NCI-H1105 (cell line): ENCODE data around the gene PRPF38A.

Experiments
- DNase-seq: peaks from one replicate; lab custom pipeline; 2025; lab: John Stamatoyannopoulos, UW

Gene PRPF38A

DNA sequence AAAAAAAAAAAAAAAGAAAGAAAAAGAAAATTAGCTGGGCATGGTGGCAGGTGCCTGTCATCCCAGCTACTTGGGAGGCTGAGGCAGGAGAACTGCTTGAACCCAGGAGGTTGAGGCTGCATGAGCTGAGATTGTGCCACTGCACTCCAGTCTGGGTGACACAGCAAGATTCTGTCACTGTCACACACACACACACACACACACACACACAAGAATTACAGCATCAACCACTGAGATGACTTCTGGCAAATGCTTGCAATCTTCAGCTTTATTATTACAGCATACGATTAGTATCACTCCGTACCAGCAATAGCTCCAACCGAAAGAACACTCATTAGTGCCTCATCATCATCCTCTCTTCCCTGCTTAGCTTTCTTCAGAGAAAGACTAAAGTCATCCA is 4.8 kb upstream of the PRPF38A start:
- no peak for DNase-seq

DNA sequence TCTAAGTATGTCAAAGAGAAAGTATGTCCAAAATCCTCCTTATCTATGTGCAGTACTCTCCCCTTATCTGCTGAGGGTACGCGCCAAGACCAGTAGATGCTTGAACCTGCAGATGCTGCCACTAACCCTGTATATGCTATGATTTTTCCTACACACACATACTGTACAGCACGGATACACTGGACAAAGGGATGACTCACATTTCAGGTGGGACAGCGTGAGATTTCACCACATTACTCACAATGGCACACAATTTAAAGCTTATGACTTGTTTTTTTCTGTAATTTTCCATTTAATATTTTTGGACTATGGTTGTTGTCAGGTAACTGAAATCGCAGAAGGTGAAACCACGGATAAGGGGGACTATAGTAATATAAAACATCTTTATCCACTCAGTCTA is 4.3 kb upstream of the PRPF38A start:
- no peak for DNase-seq

DNA sequence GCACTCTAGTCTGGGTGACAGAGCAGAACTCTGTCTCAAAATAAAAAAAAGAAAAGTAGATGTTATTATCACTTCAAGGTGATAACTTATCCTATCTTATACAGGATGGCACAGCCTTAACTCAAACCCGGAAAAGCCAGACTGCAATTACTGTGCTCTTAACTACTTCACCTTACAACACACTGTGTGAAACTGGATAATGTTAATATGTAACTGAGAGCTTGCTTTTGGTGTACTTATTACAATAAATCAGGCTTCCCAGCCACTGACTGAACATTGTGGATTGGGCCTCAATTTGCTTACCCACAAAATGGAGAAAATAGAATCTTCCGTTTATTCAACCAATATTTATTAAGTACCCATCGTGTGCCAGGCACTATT is 1.6 kb upstream of the PRPF38A start:
- DNase-seq = no peak

DNA sequence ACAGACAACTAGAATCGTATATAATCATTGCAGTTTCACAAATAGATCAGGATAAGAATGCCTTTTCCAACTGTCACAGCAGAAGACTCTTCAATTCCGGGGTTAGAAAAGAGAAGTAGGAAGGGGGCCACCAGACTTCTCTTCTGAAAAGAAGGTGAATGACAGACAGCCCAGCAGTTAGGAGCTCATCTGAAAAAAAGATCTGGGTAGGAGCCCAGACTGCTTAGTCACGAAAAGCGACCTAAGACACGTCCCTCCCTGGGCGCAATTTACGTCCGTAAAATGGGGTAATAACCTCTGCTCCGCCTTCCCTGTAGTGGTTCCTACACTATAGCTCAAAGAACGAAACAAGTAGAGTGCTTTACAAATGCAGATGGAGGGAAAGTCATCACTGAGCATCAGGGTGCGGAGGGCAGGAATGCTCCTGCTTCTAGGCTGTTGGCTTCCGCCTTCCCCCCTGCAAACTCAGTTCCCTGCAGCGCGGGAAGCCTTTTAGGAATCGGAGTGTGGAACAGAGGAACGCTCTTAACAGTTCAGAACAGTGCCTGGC is 761 bp upstream of the PRPF38A start:
- peak; percentile 51 for DNase-seq

DNA sequence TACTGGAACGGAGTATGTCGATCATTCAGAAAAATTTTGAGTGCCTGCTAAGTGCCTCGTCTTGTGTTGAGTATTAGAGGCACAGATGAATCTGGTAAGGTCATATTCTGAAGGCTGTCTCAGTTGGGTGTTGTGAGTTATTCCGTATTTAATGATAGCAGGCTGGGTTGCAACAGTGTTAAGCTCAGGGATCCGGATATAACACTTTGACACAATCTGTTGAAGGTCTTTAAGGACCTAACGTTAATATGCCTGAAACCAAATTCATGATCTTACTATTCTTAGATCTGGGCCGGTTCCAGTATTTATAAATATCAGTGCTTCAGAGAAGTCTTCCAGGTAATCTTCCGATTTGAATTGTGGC is 555 bp downstream of the PRPF38A start:
- no peak for DNase-seq

DNA sequence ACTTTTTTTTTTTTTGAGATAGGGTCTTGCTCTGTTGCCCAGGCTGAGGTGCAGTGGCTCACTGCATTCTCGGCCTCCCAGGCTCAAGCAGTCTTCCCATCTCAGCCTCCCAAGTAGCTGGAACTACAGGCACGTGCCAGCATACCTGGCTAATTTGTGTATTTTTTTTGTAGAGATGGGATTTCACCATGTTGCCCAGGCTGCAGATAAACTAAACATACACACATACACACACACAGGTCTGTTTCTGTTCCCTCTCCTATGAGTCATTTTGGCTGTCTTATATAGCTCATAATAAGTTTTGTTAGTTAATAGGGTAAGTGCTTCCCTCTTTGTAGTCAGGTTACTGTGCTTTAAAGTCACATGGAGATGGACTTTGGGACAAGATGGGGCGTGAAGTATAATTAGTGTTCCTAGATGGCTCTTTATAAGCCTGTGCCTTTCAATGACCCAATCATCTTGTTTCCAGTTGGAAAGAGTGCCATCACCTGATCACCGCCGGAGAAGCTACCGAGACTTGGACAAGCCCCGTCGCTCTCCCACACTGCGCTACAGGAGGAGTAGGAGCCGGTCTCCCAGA is 9.1 kb downstream of the PRPF38A start:
- DNase-seq = no peak

DNA sequence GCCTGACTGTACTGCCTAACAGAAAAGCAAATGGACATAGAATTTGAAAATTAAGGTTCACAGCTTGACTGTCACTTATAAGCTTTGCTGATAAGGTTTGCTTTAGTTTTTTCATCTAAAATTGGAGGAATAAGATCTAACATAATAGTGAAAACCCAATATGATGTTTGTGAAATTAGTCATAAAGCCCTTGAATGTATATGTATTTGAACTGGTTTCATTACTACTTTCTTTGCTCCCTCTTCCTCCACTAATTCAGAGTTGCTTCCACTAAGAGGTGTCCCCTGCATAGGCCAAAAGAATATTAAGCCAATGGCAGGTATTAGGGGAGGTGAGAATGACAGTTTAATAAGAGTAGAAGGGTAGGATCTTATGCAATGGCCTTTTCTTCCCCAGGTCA is 10.5 kb downstream of the PRPF38A start:
- no peak for DNase-seq

DNA sequence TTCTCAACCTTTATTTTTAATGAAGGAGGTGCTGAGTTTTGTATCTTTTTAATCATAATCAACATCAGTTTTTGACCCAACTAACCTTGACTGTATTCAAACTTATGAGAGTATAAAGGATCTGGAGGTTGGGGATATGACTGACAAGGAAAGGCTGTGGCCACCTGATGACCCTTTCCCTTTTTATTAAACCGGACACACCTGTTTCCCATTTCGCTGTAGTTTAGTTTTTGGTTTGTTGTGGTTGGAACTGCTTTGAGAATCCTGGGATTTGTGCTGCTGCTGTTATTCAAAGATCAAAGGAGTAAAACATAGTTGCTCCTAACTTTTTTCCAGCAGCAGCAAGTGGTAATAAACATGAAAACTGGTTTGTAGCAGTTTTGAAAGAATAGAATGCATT is 12.4 kb downstream of the PRPF38A start:
- DNase-seq = no peak

DNA sequence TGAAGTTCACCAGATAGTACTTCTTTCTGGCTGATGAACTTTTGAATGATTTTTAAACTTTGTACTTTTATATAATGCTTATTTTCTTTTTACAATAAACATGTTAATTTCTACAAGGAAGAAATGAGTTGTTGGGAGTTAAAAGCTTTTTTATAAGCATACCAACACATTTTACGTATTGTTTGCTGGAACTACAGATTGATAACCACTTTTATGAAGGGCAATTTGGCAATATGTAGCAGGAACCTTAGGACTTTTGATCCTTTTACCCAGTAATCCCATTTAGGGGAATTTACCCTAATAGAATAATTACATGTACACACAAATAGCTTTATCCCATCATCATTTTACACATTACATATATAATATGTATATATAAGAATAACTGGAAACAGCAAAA is 16.3 kb downstream of the PRPF38A start:
- no peak for DNase-seq

DNA sequence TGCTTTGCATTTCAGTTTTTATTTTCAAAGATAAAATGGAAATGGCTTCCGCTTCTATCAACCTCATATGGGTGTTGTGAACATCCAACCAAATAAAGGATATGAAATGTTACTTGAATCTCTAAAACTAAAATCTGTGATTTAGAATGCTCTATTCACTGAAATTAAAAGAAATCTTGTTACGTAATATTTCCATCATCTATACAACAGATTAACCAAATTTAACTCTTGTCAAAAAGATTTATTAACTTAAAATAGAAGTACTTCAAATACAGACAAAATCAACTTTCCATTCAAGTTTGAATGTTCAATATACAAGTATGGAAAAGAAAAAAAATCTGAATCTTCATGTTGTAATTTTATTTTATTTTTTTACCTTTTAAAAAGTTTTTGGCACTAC is 18.7 kb downstream of the PRPF38A start:
- no peak for DNase-seq

DNA sequence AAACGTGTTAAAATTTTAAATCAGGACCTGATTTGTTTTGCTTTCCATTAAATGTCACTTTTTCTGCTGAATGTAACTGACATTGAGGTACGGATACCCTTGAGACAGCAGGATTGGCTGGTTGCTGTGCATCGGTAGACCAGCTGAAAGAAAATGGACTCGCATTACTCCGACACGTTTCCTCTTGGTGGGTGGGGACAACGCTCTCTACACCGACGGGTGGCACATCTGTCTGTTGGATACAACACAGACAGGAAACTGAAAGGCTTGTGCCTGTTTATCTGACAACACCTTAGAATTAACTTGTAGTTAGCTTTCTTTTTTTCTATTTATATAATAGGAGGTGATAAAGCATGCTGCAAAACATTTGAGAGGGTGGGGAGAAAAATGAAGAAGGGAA is 19.4 kb downstream of the PRPF38A start:
- DNase-seq = no peak

DNA sequence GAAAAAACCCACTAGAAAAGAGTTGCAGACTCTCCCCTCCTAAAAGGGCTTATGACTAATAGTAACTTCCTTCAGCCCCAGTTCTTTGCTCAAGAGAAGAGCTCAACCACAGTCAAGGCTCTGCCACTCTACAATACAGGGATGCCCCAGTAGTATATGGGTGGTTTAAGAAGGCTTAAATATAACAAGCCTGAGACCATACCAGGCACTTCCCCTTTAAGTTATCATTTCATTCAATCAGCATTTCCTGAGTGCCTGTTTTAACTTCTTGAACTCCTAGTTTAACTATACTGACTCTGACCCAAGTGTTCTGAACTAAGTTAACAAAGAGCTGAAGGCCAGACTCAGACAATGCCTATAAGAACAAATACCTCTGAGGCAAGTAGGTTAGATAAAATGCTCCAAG is 19.8 kb downstream of the PRPF38A start:
- DNase-seq = no peak

DNA sequence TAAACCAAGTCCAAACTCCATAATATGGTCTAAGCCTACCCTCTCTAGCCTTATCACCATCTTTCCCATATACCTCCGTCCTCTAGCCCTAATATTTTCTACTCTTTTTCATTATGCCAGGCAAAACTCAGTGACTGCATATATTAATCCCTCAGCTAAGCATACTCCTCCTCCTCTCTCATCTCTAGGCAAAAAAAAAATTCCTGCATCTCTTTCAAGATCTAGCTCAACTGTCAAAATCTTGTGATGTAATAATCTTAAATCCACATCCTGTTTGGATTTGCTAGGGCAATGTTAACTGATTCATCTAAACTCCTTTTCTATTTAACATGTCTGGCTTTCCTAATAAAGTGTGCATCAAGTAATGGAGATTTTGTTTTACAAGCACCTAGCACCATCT is 20.4 kb downstream of the PRPF38A start:
- no peak for DNase-seq

DNA sequence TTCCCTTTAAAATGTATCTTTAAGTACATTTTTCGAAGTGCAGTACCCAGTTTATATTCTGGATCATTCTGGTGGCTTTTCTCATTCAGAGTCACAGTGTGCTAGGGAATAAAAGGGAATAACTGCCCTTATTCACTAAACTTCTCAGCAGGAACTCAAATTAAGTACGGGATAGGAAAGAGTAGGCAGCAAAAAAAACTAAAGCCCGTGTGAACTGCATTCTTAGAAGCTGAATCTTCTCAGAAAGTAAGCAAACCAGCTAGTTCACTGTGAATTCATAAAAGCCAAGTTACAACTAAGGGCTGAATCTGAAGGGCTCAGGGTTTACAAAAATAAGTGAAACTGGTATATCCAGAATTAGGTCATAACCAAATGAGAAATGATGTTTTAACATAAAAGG is 22.0 kb downstream of the PRPF38A start:
- DNase-seq = no peak

DNA sequence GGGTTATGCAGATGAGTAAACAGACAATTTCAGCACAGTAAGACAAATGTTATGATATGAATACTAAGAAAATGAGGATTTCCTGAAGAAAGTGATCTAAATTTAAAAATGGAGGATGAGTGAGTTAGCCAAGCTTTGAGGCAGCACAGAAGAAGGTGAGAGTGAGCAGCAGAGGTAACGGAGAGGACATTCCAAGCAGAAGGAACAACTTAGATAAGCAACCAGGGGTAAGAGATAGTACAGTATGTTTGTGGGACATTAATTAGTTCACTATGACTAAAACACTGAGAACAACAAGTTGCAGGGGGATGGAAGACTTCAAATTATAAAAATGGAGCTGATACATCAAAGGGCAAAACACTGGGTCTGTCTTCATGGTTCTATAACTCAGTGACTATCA is 22.8 kb downstream of the PRPF38A start:
- DNase-seq = no peak

DNA sequence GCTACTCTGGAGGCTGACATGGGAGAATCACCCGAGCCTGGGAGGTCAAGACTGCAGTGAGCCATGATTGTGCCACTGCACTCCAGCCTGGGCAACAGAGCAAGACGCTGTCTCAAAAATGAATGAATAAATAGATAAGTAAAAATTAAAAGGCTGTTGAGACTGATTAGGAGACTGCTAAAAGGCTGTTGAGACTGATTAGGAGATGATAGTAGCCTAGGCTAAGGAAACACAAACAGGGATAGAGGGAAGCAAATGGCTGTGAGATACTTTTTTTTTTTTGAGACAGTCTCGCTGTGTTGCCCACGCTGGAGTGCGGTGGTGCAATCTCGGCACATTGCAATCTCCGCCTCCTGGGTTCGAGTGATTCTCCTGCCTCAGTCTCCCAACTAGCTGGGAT is 28.4 kb downstream of the PRPF38A start:
- no peak for DNase-seq

DNA sequence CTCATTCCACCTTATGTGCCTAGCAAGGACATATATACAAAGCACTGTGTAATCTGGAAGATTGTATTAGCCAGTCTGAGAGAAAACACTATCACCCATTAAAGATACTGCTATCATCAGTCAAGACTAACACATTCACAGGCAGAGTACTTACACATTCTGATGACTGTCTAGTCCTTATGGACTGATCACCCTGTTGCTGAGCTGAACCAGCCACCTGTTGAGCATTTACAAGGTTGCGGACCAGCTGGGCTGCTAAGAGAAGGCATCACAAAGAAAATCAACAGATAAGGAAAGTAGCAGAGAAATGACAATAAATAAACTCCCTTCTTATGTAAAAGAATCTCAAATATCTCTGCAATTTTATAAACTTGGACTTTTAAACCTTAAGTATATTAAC is 30.8 kb downstream of the PRPF38A start:
- DNase-seq = no peak

DNA sequence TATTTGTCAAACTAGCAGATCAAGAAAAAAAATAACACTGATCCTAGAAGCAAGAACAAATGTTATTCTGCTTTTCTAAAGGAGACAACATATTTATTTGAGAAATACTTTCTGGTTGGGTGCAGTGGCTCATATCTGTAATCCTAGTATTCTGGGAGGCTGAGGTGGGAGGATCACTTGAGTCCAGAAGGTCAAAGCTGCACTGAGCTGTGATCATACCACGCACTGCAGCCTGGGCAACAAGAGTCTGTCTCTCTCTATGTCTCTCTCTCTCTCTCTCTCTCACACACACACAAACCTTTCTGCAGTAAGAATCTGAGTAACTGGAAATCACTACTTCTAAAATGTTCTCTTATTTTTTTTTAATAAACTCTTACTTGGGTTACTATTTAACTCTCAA is 31.2 kb downstream of the PRPF38A start:
- no peak for DNase-seq

DNA sequence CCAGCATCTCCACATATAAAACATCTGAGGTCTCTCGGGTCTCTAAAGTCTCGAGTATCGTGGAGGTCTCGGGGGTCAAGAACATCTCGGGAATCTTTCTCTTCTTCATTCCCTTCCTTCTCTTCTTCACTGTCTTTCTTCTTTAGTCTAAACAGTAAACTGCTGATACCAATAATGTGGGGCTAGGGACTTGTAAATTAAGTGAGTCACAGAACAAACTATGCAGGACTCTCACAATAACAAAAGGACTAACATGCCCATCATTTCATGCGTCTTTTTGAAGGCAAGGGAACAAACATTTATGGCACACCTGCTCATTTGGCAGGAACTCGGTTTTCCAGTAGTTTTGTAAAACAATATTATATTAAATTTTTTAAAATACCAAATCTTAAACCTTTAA is 32.4 kb downstream of the PRPF38A start:
- DNase-seq = no peak

DNA sequence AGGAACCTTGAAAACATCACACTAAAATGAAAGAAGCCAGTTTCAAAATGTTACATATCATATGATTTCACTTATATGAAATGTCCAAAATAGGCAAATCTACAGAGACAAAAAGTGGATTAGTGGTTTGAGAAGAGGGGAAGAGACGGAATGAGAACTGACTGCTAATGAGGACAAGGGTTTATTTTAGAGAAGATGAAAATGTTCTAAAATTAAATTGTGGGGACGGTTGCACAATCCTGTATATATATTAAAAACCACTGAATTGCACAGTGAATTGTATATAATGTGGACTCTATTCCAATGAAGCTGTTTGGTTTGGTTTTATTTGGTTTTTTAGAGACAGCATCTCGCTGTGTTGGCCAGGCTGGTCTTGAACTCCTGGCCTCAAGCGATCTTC is 35.6 kb downstream of the PRPF38A start:
- no peak for DNase-seq

DNA sequence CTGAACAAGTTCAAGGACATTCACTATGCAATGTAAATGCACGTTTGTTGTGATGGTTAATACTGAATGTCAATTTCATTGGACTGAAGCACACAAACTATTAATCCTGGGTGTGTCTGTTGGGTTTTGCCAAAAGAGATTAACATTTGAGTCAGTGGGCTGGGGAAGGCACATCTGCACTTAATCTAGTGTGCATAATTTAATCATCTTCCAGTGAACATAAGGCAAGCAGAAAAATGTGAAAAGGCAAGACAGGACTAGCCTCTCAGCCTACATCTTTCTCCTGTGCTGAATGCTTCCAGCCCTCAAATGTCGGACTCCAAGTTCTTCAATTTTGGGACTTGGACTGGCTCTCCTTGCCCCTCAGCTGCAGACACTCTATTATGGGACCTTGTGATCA is 40.1 kb downstream of the PRPF38A start:
- DNase-seq = no peak

DNA sequence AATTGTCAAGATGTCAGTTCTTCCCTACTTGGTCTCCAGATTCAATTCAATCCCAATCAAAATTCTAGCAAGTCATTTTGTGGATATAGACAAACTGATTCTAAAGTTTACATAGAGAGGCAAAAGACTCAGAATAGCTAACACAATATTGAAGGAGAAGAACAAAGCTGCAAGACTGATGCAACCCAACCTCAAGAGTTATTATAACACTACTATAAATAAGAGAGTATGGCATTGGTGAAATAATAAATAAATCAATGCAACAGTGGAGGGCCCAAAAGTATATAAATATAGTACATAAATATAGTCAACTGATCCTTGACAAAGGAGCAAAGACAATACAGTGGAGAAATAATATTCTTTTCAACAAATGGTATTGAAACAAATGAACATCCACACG is 49.7 kb downstream of the PRPF38A start:
- DNase-seq = no peak

DNA sequence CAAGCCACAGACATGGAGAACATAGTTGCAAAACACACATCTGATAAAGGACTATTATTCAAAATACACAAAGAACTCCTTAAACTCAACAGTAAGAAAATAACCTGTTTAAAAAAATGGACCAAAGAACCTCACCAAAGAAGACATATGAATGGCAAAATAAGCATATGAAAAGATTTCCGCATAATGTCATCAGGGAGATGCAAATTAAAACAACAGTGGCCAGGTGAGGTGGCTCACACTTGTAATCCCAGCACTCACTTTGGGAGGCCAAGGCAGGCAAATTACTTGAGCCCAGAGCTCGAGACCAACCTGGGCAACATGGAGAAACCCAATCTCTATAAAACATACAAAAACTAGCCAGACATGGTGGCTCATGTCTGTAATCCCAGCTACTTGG is 50.4 kb downstream of the PRPF38A start:
- no peak for DNase-seq

DNA sequence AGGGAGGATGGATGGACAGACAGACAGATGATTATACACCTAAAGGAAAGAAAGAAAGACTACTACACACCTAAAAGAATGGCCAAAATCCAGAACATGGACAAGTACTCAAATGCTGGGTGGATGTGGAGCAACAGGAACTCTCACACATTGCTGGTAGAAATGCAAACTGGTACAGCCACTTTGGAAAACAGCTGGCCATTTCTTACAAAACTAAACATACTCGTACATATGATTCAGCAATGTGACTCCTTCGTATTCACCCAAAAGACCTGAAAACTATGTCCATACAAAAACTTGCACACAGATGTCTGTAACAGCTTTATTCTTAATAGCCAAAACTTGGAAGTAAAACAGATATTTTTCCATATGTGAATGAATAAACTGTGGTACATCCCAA is 51.3 kb downstream of the PRPF38A start:
- no peak for DNase-seq

DNA sequence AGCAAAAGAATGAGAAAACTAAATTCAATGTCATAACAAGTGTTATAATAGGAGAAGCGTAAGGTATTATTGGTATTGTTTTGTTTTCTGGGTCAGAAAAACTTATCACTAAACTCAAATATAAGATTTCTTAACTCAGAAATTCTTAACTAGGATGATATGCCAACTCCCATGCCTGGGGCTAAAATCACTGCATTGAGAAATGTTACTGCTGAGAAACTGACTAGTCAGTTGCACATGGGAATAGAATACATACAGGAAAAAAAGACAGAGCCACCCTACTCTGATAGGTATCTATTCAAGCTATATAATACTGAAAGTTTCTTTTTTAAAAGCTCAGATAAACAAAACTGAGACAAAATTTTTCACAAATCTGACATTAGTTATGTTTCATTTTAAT is 56.3 kb downstream of the PRPF38A start:
- no peak for DNase-seq
